A172 (cell line): ENCODE results near the gene ZBTB32. TPM values are rescaled to one million over a fixed set of nuclear protein-coding genes. Genes with fewer than 3 reads are reported as not detected.

ENCODE experiments used
- DNase-seq: peaks from one replicate; pipeline ENCODE4 v3.0.0-alpha.2; 2015; ENCODE audit warnings: low spot score
- total RNA-seq: library from RNA; depleted of rRNA; stranded (reverse); fragments of >200 nt; shearing (Covaris generic); gene quantifications from 2 replicates; pipeline ENCODE4 v1.2.3, GENCODE V29; 2014; rRNA removed

ZBTB32 gene
- total RNA-seq, 1 experiment from 2014 or later: not detected

DNA sequence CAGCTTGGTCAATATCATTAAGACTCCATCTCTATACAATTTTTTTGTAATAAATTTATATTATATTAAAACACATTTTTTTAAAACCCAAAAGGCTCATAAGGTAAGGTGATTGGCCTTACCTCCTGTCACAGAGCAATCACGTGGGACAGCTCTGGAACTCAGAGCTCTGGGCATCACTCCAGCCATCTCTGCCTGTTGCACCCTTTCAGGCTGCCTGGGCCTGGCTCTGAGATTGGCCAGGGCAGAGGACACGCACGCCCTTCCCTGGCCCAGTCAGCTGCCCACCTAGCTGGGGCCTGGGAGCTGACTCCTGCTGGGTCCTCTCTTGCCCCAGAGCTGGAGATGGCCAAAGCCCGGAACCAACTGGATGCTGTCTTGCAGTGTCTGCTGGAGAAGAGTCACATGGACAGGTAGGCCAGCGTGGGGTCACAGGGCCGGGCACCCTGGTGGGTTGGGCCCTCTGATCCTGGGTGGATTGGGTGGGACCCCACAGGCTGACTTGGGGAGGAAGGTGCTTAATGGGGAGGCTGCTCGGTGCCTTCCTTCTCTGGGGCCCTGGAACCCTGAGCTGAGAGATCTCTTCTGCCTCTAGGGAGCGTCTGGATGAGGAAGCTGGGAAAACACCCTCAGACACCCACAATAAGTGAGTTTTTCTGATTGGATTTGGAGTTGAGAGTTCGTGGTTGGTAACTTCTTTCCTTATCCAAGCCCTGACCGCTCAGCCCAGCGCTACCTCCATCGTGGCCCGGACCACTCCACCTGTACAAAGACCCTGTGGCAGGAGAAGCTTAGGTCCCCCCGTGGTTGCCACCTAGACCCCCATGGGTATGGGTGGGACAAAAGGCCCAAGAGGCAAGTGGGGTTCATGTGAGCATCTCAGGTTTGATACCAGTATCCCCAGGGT is 47.7 kb downstream of the ZBTB32 start:
- DNase-seq: no peak

DNA sequence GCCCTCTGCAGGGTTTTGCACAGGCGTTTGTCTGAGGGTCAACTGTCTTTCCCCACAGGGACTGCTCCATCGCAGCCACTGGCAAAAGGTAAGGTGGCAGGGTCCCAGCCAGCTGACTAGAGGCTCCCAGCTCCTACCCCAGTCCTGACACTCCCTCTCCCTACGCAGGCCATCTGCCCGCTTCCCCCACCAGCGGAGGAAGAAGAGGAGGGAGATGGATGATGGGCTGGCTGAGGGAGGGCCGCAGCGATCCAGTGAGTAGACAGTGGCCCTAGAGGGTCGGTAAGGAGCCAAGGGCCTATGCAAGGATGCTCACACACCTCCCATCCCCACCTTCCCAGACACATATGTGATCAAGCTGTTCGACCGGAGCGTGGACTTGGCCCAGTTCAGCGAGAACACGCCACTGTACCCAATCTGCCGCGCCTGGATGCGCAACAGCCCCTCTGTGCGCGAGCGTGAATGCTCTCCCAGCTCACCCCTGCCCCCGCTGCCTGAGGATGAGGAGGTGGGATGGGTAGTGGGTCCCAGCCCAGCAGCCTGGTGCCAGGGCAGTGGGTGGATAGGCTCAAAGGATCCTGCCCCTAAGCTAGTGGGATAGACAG is 48.5 kb downstream of the ZBTB32 start:
- DNase-seq: no peak

DNA sequence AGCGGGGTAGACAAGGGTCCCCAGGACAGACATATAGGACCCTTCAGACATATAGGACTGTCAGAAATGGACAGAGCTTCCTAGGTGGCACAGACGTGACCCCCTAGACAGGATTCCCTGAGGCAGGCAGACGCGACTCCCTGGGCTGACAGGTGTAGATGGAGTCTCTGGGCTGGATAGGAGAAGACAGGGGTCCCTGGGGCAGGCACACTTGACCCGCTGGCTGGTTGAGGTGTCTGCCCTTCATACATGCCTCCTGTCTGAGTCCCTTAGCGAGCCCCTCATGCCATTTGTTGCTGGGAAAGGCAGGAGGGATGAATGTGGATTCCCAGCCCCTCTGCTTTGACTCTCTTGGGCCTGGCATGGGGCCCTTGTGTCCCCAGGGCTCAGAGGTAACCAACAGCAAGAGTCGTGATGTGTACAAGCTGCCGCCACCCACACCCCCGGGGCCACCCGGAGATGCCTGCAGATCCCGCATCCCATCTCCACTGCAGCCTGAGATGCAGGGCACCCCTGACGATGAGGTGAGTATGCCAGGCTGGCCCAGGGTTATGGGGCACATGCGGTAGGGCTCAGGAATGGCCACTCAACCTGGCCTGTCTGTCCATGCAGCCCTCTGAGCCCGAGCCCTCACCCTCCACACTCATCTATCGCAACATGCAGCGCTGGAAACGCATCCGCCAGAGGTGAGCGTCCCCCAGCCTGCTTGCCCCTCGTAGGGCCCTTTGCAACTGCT is 49.4 kb downstream of the ZBTB32 start:
- no peak for DNase-seq

DNA sequence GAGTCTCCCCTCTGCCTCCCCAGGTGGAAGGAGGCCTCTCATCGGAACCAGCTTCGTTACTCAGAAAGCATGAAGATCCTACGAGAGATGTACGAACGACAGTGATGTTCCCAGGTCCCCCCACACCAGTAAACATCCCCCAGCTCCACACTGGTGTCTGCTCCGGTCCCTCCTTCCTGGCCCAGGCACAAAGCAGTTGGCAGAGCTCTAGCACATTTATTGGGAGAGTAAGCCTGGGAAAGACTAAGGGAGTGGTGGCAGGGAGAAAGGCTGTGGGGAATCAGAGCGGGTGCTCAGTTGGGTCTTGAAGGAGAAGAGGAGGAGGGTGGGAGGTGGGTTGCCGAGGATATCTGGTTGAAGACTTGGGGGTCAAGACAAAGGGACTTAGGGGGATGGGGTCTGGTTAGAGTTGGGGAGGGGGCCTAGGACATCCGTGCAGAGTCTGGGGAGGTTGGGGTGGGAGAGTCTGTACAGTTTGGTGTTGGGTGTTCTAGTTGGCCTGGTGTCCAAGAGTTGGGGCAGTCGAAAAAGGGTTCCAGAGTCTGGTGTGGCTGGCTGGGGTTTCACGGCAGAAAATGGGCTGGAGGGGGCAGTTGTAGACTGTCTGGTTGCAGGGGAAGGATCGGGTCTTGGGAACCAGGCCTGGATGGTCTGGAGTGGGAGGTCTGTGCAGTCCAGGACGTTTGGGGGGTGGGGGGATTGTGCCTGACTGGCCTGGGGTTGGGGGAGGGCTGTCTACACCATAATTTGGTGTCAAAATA is 50.2 kb downstream of the ZBTB32 start:
- DNase-seq: no peak

DNA sequence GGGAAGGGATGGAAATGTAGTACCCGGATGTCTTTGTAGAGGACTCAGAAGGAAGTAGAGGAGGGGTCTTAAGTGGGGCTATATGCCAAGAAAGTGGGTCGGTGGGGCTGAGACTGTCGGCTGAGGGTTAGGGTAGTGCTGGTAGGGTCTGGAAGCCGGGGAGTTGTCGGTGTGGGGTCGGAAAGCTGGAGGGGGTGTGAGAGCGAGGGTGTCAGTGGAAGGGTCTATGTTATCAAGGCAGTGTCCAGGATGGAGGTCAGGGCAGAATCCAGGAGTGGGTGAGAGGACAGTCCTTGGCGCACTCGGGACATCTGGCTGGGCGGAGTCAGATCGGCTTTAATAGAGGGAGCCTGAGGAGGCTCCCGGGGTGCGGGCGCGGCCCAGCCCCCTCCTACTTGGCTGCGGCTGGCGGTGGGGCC is 50.8 kb downstream of the ZBTB32 start:
- DNase-seq: no peak

DNA sequence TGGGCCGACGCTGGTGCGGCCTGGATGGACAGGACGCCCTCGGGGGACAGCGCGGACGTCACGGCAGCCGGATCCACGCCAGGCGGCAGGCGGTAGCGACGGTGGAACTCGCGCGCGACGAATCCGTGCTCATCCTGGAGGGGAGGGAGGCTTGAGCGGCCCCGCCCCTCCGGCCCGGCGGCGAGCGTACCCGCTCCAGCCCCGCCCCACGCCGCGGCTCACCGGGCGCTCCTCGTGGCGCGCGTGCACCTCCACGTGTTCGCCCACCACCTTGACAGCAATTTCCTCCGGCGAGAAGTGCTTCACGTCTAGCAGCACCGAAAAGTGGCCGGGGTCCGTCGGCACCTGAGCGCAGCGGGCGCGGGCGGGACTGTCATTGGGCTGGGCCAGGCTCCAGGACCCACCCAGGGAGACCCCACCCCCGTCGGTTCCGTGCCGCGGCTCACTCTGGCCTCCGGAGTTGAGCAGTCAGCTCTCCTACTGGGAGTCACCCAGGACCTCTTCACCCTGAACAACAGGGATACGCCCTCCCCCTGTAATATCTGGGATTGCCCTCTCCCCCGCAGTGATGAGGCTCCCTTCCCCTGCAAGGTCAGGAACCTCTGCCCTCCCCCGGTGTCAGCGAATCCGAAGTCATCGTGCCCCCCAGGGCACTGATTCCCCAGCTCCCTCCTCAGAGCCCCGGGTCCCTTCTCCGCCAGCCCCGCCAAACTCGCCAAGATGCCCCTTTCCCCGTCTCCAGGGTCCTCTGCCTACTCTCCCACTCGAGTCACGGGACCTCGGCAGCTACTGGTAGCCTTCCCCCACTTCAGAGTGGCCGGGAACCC is 51.4 kb downstream of the ZBTB32 start:
- no peak for DNase-seq

DNA sequence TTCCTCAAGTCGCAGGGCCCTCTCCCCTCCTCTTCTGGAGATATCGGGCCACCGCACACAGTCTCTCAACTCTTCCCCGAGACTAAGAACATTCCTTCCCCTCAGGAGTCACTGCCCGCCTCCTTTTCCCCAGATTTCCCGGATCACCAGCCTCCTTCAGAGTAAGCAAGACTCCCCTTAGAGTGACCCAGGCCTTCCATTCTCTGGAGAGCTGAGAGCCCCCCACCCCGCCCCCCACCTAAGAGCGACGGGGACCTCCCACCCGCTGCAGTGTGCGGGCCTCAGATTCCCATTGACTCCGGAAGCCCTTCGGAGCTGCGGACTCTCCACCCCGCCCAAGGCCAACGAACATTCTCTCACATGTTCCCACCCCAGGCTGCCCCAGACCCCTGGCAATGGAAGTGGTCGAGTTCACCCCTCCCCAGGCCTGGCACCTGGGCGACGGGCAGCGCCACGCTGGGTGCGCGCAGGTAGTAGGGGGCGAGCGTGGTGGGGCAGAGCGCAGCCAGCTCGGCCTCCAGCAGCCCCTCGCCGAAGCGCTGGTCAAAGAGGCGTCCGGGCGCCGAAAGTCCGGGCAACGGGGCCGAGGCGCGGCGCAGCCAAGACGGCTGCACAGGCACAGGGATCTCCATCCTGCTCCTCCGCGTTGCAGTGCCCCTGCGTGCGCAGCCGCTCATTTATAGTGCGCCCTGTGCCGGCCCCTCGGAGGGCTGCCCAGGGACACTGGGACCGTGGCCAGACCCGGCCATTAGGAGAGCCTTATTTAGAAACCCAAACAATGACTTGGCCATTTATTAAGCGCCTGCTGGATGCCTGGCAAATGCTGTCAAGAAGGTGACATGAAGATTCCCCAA is 52.2 kb downstream of the ZBTB32 start, which contains the start of gene HSPB6:
TSS of gene HSPB6 (minus strand) at position 653 of the 854 bp plus-strand sequence. CDS start at position 632, 21 bp downstream.
- DNase-seq: no peak

DNA sequence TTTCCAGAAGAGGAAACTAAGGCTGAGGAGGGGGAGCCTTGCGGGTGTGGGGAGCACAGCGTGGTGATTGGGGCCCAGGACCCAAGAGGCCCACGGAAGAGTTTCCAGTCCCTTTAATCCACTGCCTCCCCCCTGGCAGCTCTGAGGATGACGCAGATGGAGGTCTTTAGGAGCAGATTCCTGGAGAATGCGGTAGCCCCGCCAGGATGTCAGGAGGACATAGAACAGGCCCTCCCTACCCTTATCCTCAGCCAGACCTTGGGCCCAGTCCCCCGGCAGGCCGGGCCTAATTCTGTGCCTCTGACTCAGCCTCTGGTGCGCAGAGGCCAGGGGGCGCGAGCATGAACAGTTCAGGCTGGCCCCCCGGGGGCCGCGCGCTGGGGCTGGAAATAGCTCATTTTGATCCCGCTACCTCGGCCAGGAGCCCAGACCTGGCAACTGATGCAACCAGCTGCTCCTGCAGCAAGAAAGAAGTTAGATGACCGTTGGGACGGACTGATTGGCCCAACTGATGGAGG is 52.9 kb downstream of the ZBTB32 start:
- DNase-seq: peak; percentile 71

DNA sequence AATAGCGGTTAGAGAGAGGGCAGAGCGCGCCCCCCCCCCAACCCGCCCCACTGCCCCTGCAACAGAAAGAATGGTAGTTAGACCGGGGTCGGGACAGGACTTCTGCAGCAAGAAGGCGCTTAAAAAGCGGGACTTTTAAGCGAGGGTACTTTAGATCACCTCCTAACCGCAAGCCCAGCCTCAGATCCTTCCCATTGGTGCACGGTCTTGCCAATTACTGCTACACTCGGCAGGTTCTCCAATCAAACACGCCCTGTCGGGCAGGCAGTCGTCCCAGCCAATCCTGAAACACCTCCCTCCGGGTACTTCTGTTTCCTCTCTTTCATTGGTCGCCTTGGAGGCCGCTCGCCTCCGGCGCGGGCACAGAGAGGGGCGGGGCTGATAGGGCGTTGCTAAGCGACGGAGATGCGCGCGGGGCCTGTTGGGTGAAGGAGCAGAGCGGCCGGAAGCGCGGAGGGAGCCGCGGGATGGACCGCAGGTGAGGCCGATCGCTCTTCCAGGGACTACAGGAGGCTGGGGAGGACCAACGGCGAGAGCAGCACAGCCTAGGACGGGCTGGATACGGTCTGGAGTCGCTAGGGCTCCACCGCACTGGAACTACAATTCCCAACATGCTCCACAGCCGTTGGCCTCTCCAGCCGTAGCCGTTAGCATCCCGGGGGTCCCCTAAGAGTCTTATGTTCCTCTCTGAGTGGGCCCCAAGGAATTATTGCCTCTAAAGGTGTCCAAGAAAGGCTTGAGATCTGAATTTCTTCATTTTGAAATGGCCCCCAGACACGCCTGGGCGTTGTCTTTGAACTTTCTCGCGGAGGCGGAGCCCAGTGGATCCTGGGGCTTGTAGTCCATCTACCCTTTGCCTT is 53.6 kb downstream of the ZBTB32 start, which contains the start of gene PROSER3:
TSS of gene PROSER3 (plus strand) at position 428 of the 860 bp plus-strand sequence. CDS start at position 468, 40 bp downstream.
- DNase-seq: peak; percentile 100

DNA sequence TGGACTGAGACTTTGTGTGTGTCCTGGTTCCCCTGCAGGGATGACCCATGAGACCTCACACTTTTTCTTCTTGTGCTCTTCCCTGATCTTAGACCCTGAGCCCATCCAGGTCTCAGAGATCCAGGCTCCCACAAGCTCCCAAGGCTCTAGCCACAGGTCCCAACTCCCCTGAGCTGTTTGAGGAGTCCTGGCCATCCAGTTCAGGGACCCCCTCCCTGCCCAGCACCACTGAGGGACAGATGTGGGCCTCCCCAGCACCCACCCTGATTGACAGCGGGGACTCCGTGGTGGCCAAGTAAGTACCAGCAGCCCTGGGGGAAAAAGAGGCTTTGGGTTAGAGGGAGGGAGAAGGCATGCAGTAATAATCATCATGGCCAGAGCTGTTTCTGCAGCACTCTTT is 55.3 kb downstream of the ZBTB32 start:
- DNase-seq: no peak

DNA sequence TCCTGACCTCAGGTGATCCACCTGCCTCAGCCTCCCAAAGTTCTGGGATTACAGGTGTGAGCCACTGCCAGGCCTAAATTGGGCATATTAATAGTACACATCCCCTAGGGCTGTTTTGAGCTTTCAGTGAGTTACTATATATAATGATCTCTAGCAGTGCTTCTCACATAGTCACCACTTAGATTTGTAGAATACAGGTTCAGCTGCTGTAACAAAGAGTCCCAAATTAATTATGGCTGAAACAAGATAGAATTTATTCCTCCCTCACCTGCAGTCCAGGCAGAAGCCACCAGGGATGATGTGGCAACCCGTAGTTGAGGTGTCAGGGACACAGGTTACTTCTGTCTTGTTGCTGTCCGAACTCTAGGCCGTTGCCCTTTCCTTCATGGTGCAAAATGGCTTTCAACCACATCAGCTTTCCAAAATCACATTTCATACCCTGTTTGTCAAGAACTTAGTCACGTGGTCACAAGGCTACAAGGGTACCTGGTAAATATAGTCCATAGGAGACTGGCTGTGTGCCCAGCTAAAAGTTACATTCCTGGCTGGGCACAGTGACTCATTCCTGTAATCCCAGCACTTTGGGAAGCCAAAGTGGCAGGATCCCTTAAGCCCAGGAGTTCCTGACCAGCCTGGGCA is 56.5 kb downstream of the ZBTB32 start:
- DNase-seq: peak; percentile 55

DNA sequence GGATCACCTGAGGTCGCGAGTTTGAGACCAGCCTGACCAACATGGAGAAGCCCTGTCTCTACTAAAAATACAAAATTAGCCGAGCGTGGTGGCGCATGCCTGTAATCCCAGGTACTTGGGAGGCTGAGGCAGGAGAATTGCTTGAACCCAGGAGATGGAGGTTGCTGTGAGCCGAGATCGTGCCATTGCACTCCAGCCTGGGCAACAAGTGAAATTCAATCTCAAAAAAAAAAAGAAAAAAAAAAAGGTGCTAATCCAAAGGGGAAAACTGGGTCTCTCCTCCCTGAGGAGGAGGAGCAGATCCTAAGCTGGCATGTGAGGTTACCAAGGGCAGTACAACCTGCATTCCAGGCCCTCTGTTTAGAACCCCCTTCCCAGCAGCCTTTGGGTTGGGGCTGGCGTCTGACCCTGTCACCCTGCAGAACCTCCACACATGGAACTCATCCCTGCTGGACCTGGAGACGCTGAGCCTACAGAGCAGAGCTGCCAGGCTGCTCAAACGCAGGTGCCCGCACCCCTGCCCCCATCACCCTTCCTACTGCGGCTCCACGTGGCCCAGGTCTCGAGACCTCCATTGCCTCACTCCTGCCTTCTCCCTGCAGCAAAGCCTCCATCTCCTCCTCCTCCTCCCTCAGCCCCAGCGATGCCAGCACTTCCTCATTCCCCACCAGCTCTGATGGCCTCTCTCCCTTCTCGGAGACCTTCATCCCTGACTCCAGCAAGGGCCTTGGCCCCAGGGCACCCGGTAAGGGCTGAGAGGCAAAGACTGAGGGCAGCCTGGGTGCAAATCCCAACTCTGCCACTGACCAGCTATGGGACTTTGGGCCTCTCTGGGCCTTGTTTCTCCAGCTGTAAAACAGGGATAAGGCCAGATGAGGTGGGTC is 60.3 kb downstream of the ZBTB32 start:
- DNase-seq: no peak

Other genes starting within 250 kb of the ZBTB32 start
- gene KRTDAP, start 214.1 kb upstream of the ZBTB32 start, total RNA-seq: not detected in 2 replicates
- 4.0 and 4.4 TPM in 2 replicates for gene DMKN, start 190.9 kb upstream of the ZBTB32 start, total RNA-seq
- gene SBSN, start 176.2 kb upstream of the ZBTB32 start, total RNA-seq: not detected in 2 replicates
- gene GAPDHS, start 171.1 kb upstream of the ZBTB32 start, total RNA-seq: not detected in 2 replicates
- 167 and 204 TPM in 2 replicates for gene TMEM147, start 158.9 kb upstream of the ZBTB32 start, total RNA-seq
- not detected in 2 replicates for gene ATP4A, start 140.9 kb upstream of the ZBTB32 start, total RNA-seq
- gene PMIS2, start 118.4 kb upstream of the ZBTB32 start, total RNA-seq: not detected in 2 replicates
- gene HAUS5, start 91.8 kb upstream of the ZBTB32 start, total RNA-seq: 17.6 and 18.9 TPM in 2 replicates
- gene RBM42, start 75.5 kb upstream of the ZBTB32 start, total RNA-seq: 105 and 110 TPM in 2 replicates
- gene ETV2, start 62.8 kb upstream of the ZBTB32 start, total RNA-seq: 0.12 and 1.4 TPM in 2 replicates
- gene COX6B1, start 56.2 kb upstream of the ZBTB32 start, total RNA-seq: 483 and 1,012 TPM in 2 replicates
- 0.17 TPM in 1 of 2 replicates, not detected in the other for gene UPK1A, start 38.0 kb upstream of the ZBTB32 start, total RNA-seq
- gene KMT2B, start 13.4 kb downstream of the ZBTB32 start, total RNA-seq: 8.0 and 9.6 TPM in 2 replicates
- 5.3 and 22.0 TPM in 2 replicates for gene IGFLR1, start 37.9 kb downstream of the ZBTB32 start, total RNA-seq
- gene U2AF1L4, start 40.9 kb downstream of the ZBTB32 start, total RNA-seq: 6.9 and 18.0 TPM in 2 replicates
- gene PSENEN, start 41.1 kb downstream of the ZBTB32 start, total RNA-seq: 37.1 and 40.9 TPM in 2 replicates
- 13.8 and 16.4 TPM in 2 replicates for gene LIN37, start 44.0 kb downstream of the ZBTB32 start, total RNA-seq
- 0.07 and 0.72 TPM in 2 replicates for gene HSPB6, start 52.5 kb downstream of the ZBTB32 start, total RNA-seq
- 5.7 and 7.0 TPM in 2 replicates for gene PROSER3, start 53.6 kb downstream of the ZBTB32 start, total RNA-seq
- 2.8 and 7.8 TPM in 2 replicates for gene ARHGAP33, start 71.0 kb downstream of the ZBTB32 start, total RNA-seq
- not detected in 2 replicates for gene PRODH2, start 108.3 kb downstream of the ZBTB32 start, total RNA-seq
- gene NPHS1, start 147.9 kb downstream of the ZBTB32 start, total RNA-seq: not detected in 2 replicates
- gene KIRREL2, start 152.4 kb downstream of the ZBTB32 start, total RNA-seq: 0.62 and 0.83 TPM in 2 replicates
- 39.8 and 52.5 TPM in 2 replicates for gene APLP1, start 164.0 kb downstream of the ZBTB32 start, total RNA-seq
- gene NFKBID, start 196.0 kb downstream of the ZBTB32 start, total RNA-seq: 1.7 and 2.3 TPM in 2 replicates
- gene HCST, start 198.0 kb downstream of the ZBTB32 start, total RNA-seq: 0.69 TPM in 1 of 2 replicates, not detected in the other
- gene TYROBP, start 203.7 kb downstream of the ZBTB32 start, total RNA-seq: not detected in 2 replicates
- gene LRFN3, start 231.8 kb downstream of the ZBTB32 start, total RNA-seq: 4.6 and 8.2 TPM in 2 replicates